HepG2 (cell line): ENCODE measurements around the gene GNG10.
A peak's percentile ranks its signal among the peaks of the same experiment; 100 is the strongest.

ENCODE experiments used
- POLR2A ChIP-seq, 2 experiments: IDR thresholded peaks; 2 replicates each; pipeline ENCODE4 v1.6.1; 2011; ENCODE audit warnings: low read depth in 2 of 2, low read length in 2 of 2, mild to moderate bottlenecking in 1 of 2, moderate library complexity in 1 of 2; ENCODE audit not compliant: insufficient read depth in 1 of 2
- SALL2 ChIP-seq: sonication (generic); formaldehyde crosslinking; IDR thresholded peaks from 2 replicates; pipeline ENCODE4 v1.8.1; 2023; ENCODE audit warnings: mild to moderate bottlenecking, missing genetic modification reagents, inconsistent platforms

- TF ChIP-seq POLR2A (IDR thresholded peaks at IDR 0.05; ENCODE audit: insufficient read depth in 1 of 2, low read depth in 2 of 2, low read length in 2 of 2) (peak; percentile 99 to 100), SALL2 (CRISPR knock-in tag) (no peak)
These were observed 30.0 kb upstream of the GNG10 start, which contains the start of gene DNAJC25 for GRCh38 chr9:111631214-111631971.
